ENCODE results near the gene TCP11L2. TPM values are rescaled to one million over a fixed set of nuclear protein-coding genes. Genes with fewer than 3 reads are reported as not detected.

The TCP11L2 gene
- total and polyA plus RNA-seq, 2 of the 13 experiments (the other 11 are each of a cell fraction or from before 2014, with no cell fraction given) = 4.6 to 24.1 TPM

- no peak for TF ChIP-seq DZIP1 (CRISPR knock-in tag; IDR thresholded peaks at IDR 0.05)
- no peak for TF ChIP-seq ZNF589 (CRISPR knock-in tag; conservative IDR thresholded peaks at IDR 0.05)
- no peak for TF ChIP-seq ZBTB8A (CRISPR knock-in tag; IDR thresholded peaks at IDR 0.05; ENCODE audit: borderline replicate concordance, low read depth)
- 0 out of 2 replicates have a peak, but pooled peaks have one; percentile 32 for TF ChIP-seq ZNF580 (CRISPR knock-in tag; IDR thresholded peaks at IDR 0.05; ENCODE audit: borderline replicate concordance, low read depth)
- peak; percentile 77 for TF ChIP-seq SOX13 (IDR thresholded peaks at IDR 0.05)
- peak in 1 of 2 experiments; percentile 94; a peak in 2 of 4 replicates for TF ChIP-seq SOX13 (CRISPR knock-in tag; conservative IDR thresholded peaks at IDR 0.05 in 1 of 2, IDR thresholded peaks at IDR 0.05 in 1 of 2)
- TF ChIP-seq FOXO1 (CRISPR knock-in tag; IDR thresholded peaks at IDR 0.05) = peak; percentile 77
- 0 out of 2 replicates have a peak, but pooled peaks have one; percentile 27 for TF ChIP-seq KDM3A (CRISPR knock-in tag; IDR thresholded peaks at IDR 0.05; ENCODE audit: low read depth)
- no peak for TF ChIP-seq ZNF703 (CRISPR knock-in tag; IDR thresholded peaks at IDR 0.05; ENCODE audit: borderline replicate concordance)
- TF ChIP-seq DMAP1 (CRISPR knock-in tag; IDR thresholded peaks at IDR 0.05) = peak; percentile 79; the same call in 1 of the 2 replicates
- TF ChIP-seq NR2F1 (CRISPR knock-in tag; IDR thresholded peaks at IDR 0.05) = peak in 1 of 2 experiments; percentile 27; a peak in 1 of 4 replicates
- TF ChIP-seq FUBP1 (CRISPR knock-in tag; IDR thresholded peaks at IDR 0.05; ENCODE audit: borderline replicate concordance) = no peak
- peak; percentile 83; the same call in 1 of the 2 replicates for TF ChIP-seq ZBTB39 (CRISPR knock-in tag; IDR thresholded peaks at IDR 0.05)
- TF ChIP-seq KLF16 (CRISPR knock-in tag; IDR thresholded peaks at IDR 0.05) = peak in 1 of 2 experiments; percentile 59; a peak in 1 of 4 replicates
- TF ChIP-seq BRD4 (CRISPR knock-in tag; IDR thresholded peaks at IDR 0.05) = 0 out of 2 replicates have a peak, but pooled peaks have one; percentile 8
- TF ChIP-seq TOPORS (CRISPR knock-in tag; IDR thresholded peaks at IDR 0.05) = no peak
- no peak for TF ChIP-seq ZNF296 (CRISPR knock-in tag; conservative IDR thresholded peaks at IDR 0.05)
- peak; percentile 15; the same call in 1 of the 2 replicates for TF ChIP-seq ZNF792 (CRISPR knock-in tag; IDR thresholded peaks at IDR 0.05)
- TF ChIP-seq HOMEZ (CRISPR knock-in tag; IDR thresholded peaks at IDR 0.05; ENCODE audit: low read depth) = peak; percentile 71
Measured at GRCh38 chr12:106288494-106289195, 13.9 kb upstream of the TCP11L2 start (continued).
